H7 (cell line): Measurements from ENCODE around the gene TRMT112. TPM values are rescaled to one million over a fixed set of nuclear protein-coding genes. Genes with fewer than 3 reads are reported as not detected.

Source experiments
- DNase-seq: peaks from one replicate; pipeline ENCODE4 v3.0.0; 2012
- H3K27me3 ChIP-seq: 2 replicates; pipeline ENCODE4 v1.6.0; 2011; ENCODE audit warnings: mild to moderate bottlenecking, low read length; ENCODE audit not compliant: control insufficient read depth, insufficient read depth
- H3K36me3 ChIP-seq: replicated peaks from 2 replicates; pipeline ENCODE4 v1.5.1; 2011; ENCODE audit warnings: low read length; ENCODE audit not compliant: control insufficient read depth, insufficient read depth
- H3K4me3 ChIP-seq: 2 replicates; pipeline ENCODE4 v1.5.1; 2011; ENCODE audit warnings: low read depth, mild to moderate bottlenecking, control low read depth, low read length, moderate library complexity; ENCODE audit not compliant: insufficient read depth
- total RNA-seq: library from RNA; depleted of rRNA; stranded (reverse); fragments of >200 nt; shearing (Covaris generic); gene quantifications from 2 replicates; pipeline ENCODE4 v1.2.3, GENCODE V29; 2014

The TRMT112 gene
- total RNA-seq, 1 experiment from 2014 or later: 314 TPM

GRCh38 chr11:64289002-64289564, 28.3 kb downstream of the TRMT112 start:
- peaks cover 45% of the 10 kb centered on the region for H3K27me3 ChIP-seq
- no peaks in the 10 kb centered on the region for H3K36me3 ChIP-seq
- no peak overlapping the region for H3K4me3 ChIP-seq
- no peak for DNase-seq

- peaks cover 38% of the 10 kb centered on the region for H3K27me3 ChIP-seq
Observed at GRCh38 chr11:64288353-64288750, 29.0 kb downstream of the TRMT112 start.

GRCh38 chr11:64287676-64288352, 29.5 kb downstream of the TRMT112 start:
- H3K27me3 ChIP-seq: peaks cover 33% of the 10 kb centered on the region
- no peaks in the 10 kb centered on the region for H3K36me3 ChIP-seq
- no peak overlapping the region for H3K4me3 ChIP-seq
- DNase-seq: no peak

More at GRCh38 chr11:64288353-64288750, 29.0 kb downstream of the TRMT112 start:
- Histone ChIP-seq H3K36me3 (no peaks in the 10 kb centered on the region), H3K4me3 (no peak overlapping the region)
- no peak for DNase-seq

GRCh38 chr11:64286801-64287159, 30.6 kb downstream of the TRMT112 start:
- Histone ChIP-seq H3K4me3 (no peak overlapping the region), H3K27me3 (peaks cover 22% of the 10 kb centered on the region), H3K36me3 (no peaks in the 10 kb centered on the region)
- no peak for DNase-seq

- peak; percentile 75 for DNase-seq
- H3K27me3 ChIP-seq: peaks cover 17% of the 10 kb centered on the region
- no peaks in the 10 kb centered on the region for H3K36me3 ChIP-seq
- peak overlapping the region; percentile 78 for H3K4me3 ChIP-seq
Observed at GRCh38 chr11:64285885-64286800, 31.2 kb downstream of the TRMT112 start.

GRCh38 chr11:64284962-64285884, 32.1 kb downstream of the TRMT112 start, which contains the start of gene GPR137:
Gene GPR137 (plus strand): TSS chr11:64285848. CDS start chr11:64286525, 677 bp downstream.
- DNase-seq: peak; percentile 100
- peaks cover 8% of the 10 kb centered on the region for H3K27me3 ChIP-seq
- peak within 1 kb of the TSS; percentile 78 for H3K4me3 ChIP-seq
- H3K36me3 ChIP-seq: no peaks in the 10 kb centered on the region

DNA sequence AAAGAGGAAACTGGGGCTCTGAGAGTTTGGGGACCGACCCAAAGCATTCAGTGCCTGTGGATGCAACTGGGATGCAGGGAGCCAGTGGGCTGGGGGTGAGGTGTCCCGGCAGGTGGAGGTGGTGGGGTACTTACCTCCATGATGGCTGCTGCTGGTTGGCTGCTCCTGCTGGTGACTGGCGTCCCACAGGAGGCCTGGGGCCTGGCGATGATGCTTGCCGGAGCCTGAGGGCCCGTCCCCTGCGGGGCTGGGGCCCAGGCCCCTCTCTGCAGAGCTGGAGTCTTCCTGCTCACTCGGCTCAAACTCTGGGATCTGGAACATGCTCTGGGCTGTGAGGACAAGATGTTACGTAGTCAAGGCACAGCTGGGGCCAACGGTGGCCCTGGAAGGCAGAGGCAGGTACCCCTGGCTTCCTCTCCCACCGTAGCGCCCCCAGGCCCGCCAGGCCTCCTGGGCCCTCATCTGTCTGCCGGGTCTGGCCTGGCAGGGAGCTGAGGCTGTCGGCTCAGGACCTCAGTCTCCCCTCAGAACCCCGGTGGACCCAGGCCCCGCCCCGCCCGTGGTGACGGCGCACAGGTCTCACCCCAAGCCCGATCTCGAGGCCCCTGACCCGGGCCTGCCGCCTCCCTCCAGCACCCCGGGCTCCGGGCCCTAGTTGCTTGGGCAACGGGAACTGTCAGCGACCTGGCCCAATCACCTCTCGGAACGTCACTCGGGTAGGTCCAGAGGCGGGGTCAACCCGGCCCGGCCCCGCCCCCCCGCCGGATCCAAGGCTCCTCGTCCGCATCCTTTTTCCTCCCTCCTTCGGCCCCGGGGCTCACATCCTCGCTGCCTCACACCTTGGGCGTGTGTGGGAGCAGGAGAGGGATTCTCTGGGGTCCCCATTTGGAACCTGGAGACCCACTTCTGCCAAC, 33.1 kb downstream of the TRMT112 start, which contains the start of gene BAD:
Gene BAD, minus strand, starts transcription at position 618 of the 914 bp plus-strand sequence. Its CDS starts 297 bp downstream, at position 321.
- peak within 1 kb of the TSS; percentile 78 for H3K4me3 ChIP-seq
- DNase-seq: peak; percentile 100
- H3K27me3 ChIP-seq: no peaks in the 10 kb centered on the region; the same call in none of the 2 replicates
- no peaks in the 10 kb centered on the region for H3K36me3 ChIP-seq

DNA sequence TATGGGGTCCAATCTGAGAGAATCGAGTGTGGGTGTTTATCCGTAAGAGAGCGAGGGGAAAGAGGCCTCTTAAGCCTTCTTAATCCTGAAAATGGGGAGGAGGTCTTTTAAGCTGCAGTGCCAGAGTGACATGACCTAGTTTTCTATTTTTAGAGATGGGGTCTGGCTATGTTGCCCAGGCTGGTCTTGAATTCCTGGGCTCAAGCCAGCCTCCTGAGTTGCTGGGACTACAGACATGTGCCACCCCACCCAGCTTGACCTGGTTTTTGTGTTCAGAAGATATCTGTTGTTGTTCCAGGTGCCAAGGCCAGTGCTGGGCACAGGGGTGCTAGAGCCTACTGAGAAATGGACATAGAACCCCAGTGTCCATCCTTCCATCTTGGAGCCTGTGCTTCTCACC, 34.3 kb downstream of the TRMT112 start:
- no peak for DNase-seq
- no peaks in the 10 kb centered on the region; the same call in 1 of the 2 replicates for H3K27me3 ChIP-seq
- no peak overlapping the region for H3K4me3 ChIP-seq
- no peaks in the 10 kb centered on the region for H3K36me3 ChIP-seq

DNA sequence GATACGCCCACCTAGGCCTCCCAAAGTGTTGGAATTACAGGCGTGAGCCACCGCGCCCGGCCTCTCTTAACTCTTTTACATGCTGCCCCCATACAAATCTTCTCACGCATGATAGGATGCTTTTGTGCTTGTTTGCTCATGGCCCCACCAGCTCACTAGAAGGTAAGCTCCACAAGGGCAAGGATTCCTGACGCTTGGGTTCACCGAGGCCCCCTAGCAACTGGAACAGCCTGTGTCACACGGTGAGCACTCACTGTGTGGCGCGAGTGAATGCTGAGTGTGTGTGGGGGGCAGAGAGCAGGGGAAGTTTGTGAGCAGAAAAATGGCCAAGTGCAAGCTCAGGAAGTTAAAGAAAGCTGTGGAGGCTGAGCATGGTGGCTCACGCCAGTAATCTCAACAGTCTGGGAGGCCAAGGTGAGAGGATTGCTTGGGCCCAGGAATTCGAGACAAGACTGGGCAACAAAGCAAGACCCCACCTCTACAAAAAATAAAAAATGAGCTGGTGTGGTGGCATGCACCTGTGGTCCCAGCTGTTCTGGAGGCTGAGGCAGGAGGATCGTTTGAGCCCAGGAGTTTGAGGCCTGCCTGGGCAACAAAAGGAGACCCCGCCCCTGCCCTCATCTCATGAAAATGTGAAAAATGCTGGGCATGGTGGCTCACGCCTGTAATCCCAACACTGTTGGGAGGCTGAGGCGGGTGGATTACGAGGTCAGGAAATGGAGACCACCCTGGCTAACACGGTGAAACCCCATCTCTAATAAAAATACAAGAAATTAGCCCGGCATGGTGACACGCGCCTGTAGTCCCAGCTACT, 35.2 kb downstream of the TRMT112 start:
- peaks cover under 1% of the 10 kb centered on the region; the same call in 1 of the 2 replicates for H3K36me3 ChIP-seq
- no peak for DNase-seq
- H3K4me3 ChIP-seq: no peak overlapping the region
- H3K27me3 ChIP-seq: no peaks in the 10 kb centered on the region; the same call in 1 of the 2 replicates

GRCh38 chr11:64278576-64279190, 38.7 kb downstream of the TRMT112 start:
- H3K27me3 ChIP-seq: no peaks in the 10 kb centered on the region
- peaks cover 3% of the 10 kb centered on the region for H3K36me3 ChIP-seq
- DNase-seq: no peak
- no peak overlapping the region for H3K4me3 ChIP-seq

- DNase-seq: no peak
- Histone ChIP-seq H3K36me3 (peaks cover 3% of the 10 kb centered on the region), H3K4me3 (no peak overlapping the region), H3K27me3 (no peaks in the 10 kb centered on the region)
Observed at GRCh38 chr11:64276653-64277431, 40.5 kb downstream of the TRMT112 start.
